DMS53 treated with DMSO at 0.1 percent for 48 hours (cell line): ENCODE measurements around the gene ANXA1.
"Not testable (repeated sequence)": the region's sequence is repeated elsewhere in the genome, so short reads cannot be mapped to it uniquely, and the experiment has no call there.

Source experiments
- DNase-seq: peaks from one replicate; lab custom pipeline; 2025; ENCODE audit not compliant: unreplicated experiment; lab: John Stamatoyannopoulos, UW

Gene ANXA1

GRCh38 chr9:73167614-73168013 is 15.9 kb downstream of the ANXA1 start:
- no peak for DNase-seq

DNA sequence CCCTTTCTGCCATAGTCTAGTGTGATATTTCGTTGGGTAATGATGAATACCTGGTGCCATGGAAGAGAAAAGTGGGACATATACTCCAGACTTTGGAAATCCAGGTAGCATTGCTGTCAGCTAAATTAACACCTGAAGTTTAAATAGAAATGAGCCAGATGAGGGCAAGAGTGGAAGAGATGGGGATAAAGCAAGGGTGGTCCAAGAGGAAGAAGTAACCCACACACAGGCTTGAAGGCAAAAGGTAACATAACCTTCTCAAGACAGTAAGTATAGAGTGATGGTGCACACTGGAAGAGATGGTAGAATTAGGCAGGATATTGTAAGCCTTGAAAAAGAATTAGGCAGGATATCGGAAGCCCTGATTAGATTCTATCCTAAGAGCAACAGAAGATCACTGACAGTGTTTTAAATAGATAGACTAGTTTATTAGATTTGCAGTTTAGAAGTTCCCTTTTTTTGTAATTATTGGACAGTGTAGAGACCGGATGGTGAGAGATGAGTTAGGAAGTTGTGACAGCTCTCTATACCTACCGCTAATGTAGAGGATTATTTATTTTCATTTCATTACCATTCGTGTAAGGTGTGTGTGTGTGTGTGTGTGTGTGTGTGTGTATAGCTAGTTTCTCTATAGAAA is 16.8 kb downstream of the ANXA1 start:
- DNase-seq: no peak

- no peak for DNase-seq
Observed at GRCh38 chr9:73170185-73170957, 18.7 kb downstream of the ANXA1 start.

DNA sequence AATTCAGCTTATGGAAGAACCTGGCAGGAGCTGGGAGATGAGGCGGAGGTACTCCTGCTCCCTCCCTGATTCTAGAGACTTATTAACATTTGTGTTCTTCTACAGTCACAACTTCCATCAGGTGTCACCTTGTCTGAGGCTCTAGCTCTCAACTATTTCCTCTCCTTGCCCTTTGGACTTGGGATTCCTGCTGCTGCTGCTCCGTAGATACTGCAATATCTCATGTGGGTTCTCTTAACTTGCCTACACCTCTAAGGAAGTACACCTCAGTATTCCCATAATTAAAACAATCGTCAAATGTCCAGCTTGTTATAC is 21.2 kb downstream of the ANXA1 start:
- DNase-seq: no peak

DNA sequence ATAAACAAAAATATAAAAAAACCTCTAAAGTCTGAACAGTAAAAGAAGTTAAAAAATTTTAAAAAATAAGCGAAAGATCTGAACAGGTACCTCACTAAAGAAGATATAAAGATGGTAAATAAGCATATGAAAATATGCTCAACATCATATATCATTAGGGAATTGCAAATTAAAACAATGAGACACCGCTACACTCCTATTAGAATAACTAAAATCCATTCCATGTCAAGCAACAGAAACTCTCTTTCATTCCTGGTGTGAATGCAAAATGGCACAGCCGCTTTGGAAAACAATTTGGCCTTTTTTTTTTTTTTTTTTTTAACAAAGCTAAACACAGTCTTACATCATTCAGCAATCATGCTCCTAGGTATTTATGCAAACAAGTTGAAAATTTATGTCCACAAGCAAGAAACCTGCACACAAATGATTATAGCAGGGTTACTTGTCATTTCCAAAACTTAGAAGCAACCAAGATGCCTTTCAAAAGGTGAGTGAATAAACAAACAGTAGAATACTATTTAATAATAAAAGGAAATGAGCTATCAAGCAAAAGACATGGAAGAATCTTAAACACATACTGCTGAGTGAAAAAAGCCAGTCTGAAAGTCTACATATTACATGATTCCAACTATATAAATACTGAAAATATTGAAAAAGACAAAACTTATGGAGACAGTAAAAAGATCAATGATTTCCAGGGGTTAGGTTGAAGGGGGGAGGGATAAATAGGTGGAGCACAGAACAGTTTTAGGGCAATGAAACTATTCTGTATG is 22.1 kb downstream of the ANXA1 start:
- no peak for DNase-seq

DNA sequence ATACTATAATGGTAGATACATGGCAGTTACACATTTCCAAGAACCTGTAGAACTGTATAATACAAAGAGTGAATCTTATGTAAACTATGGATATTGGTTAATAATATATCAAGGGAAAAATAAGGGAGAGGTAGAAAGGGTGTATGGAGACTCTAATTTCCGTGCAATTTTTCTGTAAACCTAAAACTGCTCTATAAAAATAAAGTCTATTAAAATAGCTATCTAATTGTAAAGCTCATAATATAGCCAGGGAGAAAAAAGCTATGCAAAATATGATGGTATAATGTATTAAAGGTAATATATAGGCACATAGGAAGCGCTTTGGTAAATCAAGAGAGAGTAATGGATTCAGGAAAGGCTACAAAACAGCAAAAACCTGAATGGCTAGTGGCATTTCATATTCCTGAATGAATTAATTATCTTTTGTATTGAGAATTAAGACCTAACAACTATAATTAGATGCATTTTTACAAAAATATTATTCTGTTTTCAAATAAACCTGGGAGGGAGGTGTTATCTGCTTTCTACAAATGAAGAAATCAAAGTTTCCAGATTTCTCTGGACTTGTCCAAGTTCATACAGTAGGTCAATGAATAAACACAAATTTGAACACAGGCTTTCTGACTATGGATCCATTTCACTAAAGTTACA is 22.8 kb downstream of the ANXA1 start:
- no peak for DNase-seq

- no peak for DNase-seq
Observed at GRCh38 chr9:73176450-73176875, 24.8 kb downstream of the ANXA1 start.

DNA sequence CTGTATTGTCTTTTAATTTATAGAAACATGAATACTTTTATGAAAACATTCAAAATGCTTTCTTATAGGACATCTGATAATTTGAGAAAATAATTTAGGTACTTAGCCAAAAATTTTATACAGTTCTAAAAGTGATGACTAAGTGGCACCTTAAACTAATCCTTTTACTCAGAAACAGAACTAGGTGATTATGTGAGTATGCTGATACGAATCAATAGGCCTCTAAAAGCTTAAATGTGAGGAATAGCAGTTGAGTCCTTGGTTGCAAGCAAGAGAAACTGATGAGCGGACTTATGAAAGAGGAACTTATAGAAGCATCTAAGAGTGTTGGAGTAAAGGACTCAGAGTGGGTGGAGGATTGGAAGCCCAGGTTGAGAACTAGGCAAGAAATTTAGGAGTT is 26.4 kb downstream of the ANXA1 start:
- no peak for DNase-seq

- DNase-seq: peak; percentile 41
Observed at GRCh38 chr9:73179589-73179988, 27.9 kb downstream of the ANXA1 start.

DNA sequence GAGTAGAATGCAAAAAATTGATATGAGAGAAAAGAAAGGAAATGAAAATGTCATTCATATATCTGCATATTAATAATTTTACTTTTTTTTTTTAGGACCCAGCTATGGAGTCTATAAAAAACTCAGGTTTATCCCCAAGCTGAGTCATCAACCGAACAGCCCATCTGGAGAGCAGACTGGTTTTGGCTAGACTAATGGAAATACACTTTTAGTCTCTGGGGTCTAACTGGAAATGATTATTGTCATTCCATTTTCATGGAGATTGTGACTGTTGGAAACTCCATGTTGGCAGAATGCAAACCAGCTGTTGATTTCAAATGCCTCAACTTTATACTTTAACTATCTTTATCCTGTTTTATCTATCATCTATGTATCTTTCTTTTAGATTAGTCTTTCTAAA is 28.7 kb downstream of the ANXA1 start:
- no peak for DNase-seq

- no peak for DNase-seq
Observed at GRCh38 chr9:73182928-73183327, 31.3 kb downstream of the ANXA1 start.

DNA sequence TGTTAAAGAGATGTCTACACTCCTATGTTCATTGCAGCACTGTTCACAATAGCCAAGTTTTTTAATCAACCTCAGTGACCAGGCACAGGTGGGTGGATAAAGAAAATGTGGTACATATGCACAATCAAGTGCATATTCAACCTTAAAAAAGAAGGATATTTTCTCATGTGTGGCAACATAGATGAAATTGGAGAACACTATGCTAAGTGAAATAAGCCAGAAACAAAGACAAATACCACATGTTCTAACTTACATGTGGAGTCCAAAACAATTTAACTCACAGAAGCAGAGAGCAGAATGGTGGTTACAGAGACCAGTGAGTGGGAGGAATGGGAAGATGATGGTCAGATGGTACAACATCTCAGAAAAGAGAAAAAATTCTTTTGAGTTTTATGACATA is 31.8 kb downstream of the ANXA1 start:
- no peak for DNase-seq

GRCh38 chr9:73183917-73184861 is 32.5 kb downstream of the ANXA1 start:
- DNase-seq: peak; percentile 20

DNA sequence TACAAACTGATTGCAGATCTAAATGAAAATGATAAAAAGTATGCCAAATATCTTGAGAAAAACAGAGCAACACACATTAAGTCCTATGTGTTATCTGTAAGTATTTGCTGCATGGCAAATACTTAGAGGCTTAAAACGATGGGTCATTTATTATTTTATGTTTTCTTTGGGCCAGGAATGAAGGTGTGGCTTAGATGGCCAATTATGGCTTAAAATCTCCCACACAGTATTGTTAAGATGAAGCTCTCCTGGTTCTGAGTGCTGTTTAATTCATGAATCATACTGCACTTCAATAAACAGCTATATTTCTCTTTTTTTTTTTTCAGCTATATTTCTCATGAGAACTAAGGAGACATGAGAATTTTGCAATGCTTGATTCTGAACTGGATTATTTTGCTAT is 39.4 kb downstream of the ANXA1 start:
- not testable (repeated sequence) for DNase-seq

- no peak for DNase-seq
Observed at GRCh38 chr9:73194284-73194683, 42.6 kb downstream of the ANXA1 start.

DNA sequence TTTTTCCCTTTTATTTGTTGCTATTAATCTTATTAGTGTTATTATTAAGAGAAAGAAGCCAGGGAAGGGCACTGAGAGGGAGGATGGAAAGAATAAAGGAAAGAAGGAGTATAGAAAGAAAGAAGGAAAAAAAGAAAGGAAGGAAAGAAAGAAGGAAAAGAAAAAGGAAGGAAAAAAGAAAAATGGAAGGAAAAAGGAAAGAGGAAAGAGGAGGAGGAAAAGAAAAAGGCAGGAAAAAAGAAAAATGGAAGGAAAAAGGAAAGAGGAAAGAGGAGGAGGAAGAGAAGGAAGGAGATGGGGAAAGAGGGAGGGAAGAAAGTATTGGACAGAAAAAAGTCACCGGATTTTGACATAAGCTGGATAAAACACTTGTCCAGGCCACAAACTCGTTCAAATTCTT is 47.8 kb downstream of the ANXA1 start:
- no peak for DNase-seq

GRCh38 chr9:73199886-73200285 is 48.2 kb downstream of the ANXA1 start:
- no peak for DNase-seq

DNA sequence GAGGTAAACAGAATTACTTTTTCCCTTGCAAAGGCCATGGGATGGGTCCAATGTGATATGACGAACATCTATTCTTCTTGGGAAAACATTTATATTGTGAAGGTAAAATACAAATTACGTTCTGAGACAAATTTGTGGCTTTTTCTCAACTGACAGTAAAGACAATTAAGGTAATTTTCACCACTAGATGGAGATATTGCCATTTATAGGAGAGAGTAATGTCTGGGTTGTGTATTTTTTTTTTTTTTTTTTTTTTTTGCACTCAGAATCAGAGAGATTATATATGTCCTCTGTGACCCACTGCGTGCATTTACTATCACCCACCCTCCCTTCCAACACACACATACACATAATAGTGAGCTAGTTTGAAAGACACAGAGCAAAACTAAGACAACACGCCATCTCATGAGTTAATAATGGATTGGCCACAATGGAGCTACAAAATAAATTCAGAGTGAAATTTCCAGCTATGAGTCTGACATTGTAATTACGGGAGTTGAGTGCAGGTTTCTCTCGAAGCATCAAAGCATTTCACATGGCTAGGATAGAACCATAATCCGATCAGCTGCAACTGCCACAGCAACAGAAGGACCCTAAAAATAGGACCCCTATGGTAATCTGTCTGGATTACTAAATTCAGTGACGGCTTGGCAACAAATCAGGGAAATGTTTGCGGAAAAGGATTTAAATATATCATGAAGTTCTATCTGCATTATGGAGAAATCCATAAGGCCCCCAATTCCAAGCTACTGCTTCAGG is 49.2 kb downstream of the ANXA1 start:
- peak; percentile 18 for DNase-seq

DNA sequence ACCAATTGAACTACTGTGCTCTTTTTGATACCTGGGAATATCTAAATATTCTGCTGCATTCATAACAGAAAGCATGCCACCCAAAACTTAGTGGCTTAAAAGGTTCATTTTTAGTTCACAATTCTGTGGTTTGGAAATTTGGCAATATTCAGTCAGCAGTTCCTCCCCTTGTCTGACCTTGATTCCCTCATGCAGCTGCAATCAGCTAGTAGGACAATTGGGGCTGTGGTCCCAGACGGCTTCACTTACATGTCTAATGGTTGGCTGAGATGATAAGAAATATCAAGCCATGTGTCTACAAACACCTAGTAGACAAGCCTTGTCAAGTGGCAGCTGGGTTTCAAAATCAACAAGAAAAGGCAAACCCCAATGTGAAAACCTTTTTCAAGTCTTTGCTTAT is 51.3 kb downstream of the ANXA1 start:
- DNase-seq: no peak

- DNase-seq: no peak
Observed at GRCh38 chr9:73204936-73205335, 53.3 kb downstream of the ANXA1 start.
